ENCODE measurements around the gene PGAP3. TPM values are rescaled to one million over a fixed set of nuclear protein-coding genes. Genes with fewer than 3 reads are reported as not detected.

The PGAP3 gene
- total and polyA plus RNA-seq, 2 of the 4 experiments (the other 2 are of a cell fraction) = 4.3 to 9.8 TPM

DNA sequence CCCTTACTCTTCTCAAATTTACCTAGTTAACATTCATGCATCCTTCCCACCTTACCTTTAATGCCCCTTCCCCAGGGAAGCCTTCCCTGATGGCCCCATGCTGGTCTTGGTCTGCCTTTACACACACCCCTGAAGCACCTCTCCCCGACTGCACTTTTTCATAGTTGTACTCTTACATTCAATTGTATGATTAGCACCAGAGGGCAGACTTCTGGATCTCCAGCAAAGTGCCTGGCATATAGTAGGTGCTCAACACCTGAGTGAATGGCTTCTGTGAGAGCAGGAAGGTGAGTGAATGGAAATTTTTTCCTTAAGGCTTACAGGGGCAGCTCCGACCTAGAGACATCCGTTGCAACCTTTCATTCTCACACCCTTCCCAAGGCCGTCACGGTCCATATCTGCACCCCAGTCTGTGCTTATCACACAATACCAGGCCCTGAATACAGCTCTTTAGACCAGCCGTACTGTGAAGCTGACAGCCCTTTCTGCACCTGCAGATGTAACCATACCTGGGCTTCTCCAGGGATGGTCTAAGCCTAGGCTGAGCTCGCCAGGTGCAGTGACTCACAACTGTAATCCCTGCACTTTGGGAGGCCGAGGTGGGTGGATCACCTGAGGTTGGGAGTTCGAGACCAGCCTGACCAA, 4.4 kb downstream of the PGAP3 start:
- Histone ChIP-seq H2BK120ac (ENCODE audit: low read depth, low read length) (no peak overlapping the region), H3K4me3 (ENCODE audit: insufficient read depth, low read depth, low read length) (no peak overlapping the region), H2BK20ac (ENCODE audit: low read depth, low read length) (no peak overlapping the region), H3K56ac (ENCODE audit: extremely low read depth, insufficient read depth, low read length) (no peak overlapping the region), H2BK5ac (ENCODE audit: low read depth, low read length, poor library complexity, severe bottlenecking) (no peak overlapping the region), H3K79me1 (ENCODE audit: low read depth in 1 of 2, low read length in 2 of 2) (peaks cover 0 to 6% of the 10 kb centered on the region in 2 experiments; a peak in 3 of 4 replicates), H2AK9ac (replicated peaks; ENCODE audit: low read depth, low read length, poor library complexity) (no peak overlapping the region), H2AFZ (replicated peaks; ENCODE audit: low read length, poor library complexity) (no peak overlapping the region), H4K5ac (ENCODE audit: low read depth, low read length) (no peak overlapping the region), H4K91ac (ENCODE audit: insufficient read depth, low read depth, low read length) (no peak overlapping the region), H3K23ac (ENCODE audit: low read depth, low read length) (no peak overlapping the region), H3K9me1 (ENCODE audit: insufficient read depth, low read length) (peaks cover under 1% of the 10 kb centered on the region; the same call in 1 of the 2 replicates), H3K27me3 (ENCODE audit: control insufficient read depth, insufficient read depth, low read length) (no peaks in the 10 kb centered on the region), H2BK15ac (ENCODE audit: low read depth, low read length) (no peak overlapping the region), H3K9ac (ENCODE audit: low read depth, low read length) (no peak overlapping the region), H4K20me1 (ENCODE audit: insufficient read depth, low read length) (no peaks in the 10 kb centered on the region), H3K36me3 (ENCODE audit: control insufficient read depth, insufficient read depth, low read length) (peaks cover 8% of the 10 kb centered on the region), H2AK5ac (ENCODE audit: low read depth, low read length) (no peak overlapping the region), H3K9me3 (ENCODE audit: control insufficient read depth, insufficient read depth, low read length) (no peaks in the 10 kb centered on the region), H4K8ac (ENCODE audit: low read depth in 2 of 2, low read length in 2 of 2) (no peak overlapping the region), H3K27ac (ENCODE audit: insufficient read depth, low read length) (no peak overlapping the region), H3K14ac (replicated peaks; ENCODE audit: low read depth, low read length) (no peak overlapping the region), H3K4ac (ENCODE audit: low read depth, low read length) (no peak overlapping the region), H3K4me2 (ENCODE audit: low read depth, low read length) (no peak overlapping the region), H3K4me1 (ENCODE audit: control insufficient read depth, insufficient read depth, low read length) (peaks cover 3% of the 10 kb centered on the region), H3K18ac (ENCODE audit: low read depth, low read length) (no peak overlapping the region)
- BruUV-seq (replicated peaks) = no TSS peak
- POLR2A ChIA-PET (ENCODE audit: unreplicated experiment) = no interaction called here
- whole genome bisulfite sequencing, 2 experiments (ENCODE audit: extremely low coverage in 2 of 2, insufficient read length in 1 of 2) = 80% methylated on average over 3 of the region's 9 CpGs; no CpG with 5 or more reads in 1 of the 2 experiments
- intact Hi-C loops (cut with micrococcal nuclease) (no loop called here), in situ Hi-C loops (cut with MboI; ENCODE audit: low sequenced_read_pairs) (no loop called here), dilution Hi-C loops (cut with HindIII; ENCODE audit: low sequenced_read_pairs, unreplicated experiment) (no loop called here)
- DNase-seq = no peak
- CTCF ChIA-PET = no interaction called here
- TF ChIP-seq RAD21 (IDR thresholded peaks at IDR 0.05; ENCODE audit: low read length) = no peak
- TF ChIP-seq, protein P1, sequence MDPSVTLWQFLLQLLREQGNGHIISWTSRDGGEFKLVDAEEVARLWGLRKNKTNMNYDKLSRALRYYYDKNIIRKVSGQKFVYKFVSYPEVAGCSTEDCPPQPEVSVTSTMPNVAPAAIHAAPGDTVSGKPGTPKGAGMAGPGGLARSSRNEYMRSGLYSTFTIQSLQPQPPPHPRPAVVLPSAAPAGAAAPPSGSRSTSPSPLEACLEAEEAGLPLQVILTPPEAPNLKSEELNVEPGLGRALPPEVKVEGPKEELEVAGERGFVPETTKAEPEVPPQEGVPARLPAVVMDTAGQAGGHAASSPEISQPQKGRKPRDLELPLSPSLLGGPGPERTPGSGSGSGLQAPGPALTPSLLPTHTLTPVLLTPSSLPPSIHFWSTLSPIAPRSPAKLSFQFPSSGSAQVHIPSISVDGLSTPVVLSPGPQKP (IDR thresholded peaks at IDR 0.05; ENCODE audit: borderline replicate concordance, low read depth, low read length) = no peak
- ATAC-seq (ENCODE audit: low read depth) = no peak

All from IMR-90 (cell line).